SK-N-SH (cell line): ENCODE results near the gene ACTR6. TPM values are rescaled to one million over a fixed set of nuclear protein-coding genes. Genes with fewer than 3 reads are reported as not detected.
A peak's percentile ranks its signal among the peaks of the same experiment; 100 is the strongest.

Source experiments
- CTCF ChIA-PET: fragments of 300-600, 350-600 bp; formaldehyde crosslinking; extraction: SDS; loops from one replicate; lab custom pipeline; 2021; lab: Yijun Ruan, JAX
- POLR2A ChIA-PET: fragments of 350-600 bp; sonication (Branson Sonifier 250); formaldehyde crosslinking; extraction: SDS; loops from one replicate; lab custom pipeline; 2020; ENCODE audit warnings: antibody characterized with exemption, inconsistent platforms; lab: Yijun Ruan, JAX
- DNase-seq: peaks from one replicate; pipeline ENCODE4 v3.0.0; 2012
- H2AFZ ChIP-seq: fragments of 200-600 bp; sonication (generic); 2 replicates; pipeline ENCODE4 v1.8.1; 2016; ENCODE audit warnings: antibody characterized with exemption, mild to moderate bottlenecking, low read depth
- H3F3A ChIP-seq: fragments of 200-600 bp; sonication (generic); replicated peaks from 2 replicates; pipeline ENCODE3; 2016; ENCODE audit warnings: antibody characterized with exemption, mild to moderate bottlenecking; ENCODE audit not compliant: insufficient read depth
- H3K27ac ChIP-seq, 2 experiments: fragments of 200-500 bp in 1 of 2; fragments of 200-600 bp in 1 of 2; sonication (Bioruptor generic) in 1 of 2; sonication (generic), shearing (Covaris generic) in 1 of 2; 2 replicates each; pipeline versions ENCODE4 v1.5.1 to v1.6.1; 2014 to 2016; ENCODE audit warnings: low read depth in 2 of 2, inconsistent platforms in 1 of 2, low read length in 1 of 2, mild to moderate bottlenecking in 1 of 2, mixed read lengths in 1 of 2
- H3K27me3 ChIP-seq: fragments of 200-600 bp; sonication (generic), shearing (Covaris generic); 2 replicates; pipeline ENCODE4 v1.6.1; 2016; ENCODE audit warnings: mixed run types; ENCODE audit not compliant: insufficient read depth
- H3K36me3 ChIP-seq, 2 experiments: fragments of 200-500 bp in 1 of 2; fragments of 200-600 bp in 1 of 2; sonication (Bioruptor generic) in 1 of 2; sonication (generic) in 1 of 2; replicated peaks in 1 of 2; 2 replicates each; pipeline versions ENCODE3 to v1.5.1; 2014 to 2016; ENCODE audit warnings: low read length in 1 of 2, mild to moderate bottlenecking in 1 of 2; ENCODE audit not compliant: insufficient read depth in 2 of 2, control insufficient read depth in 1 of 2
- H3K4me1 ChIP-seq, 2 experiments: fragments of 200-500 bp in 1 of 2; fragments of 200-600 bp in 1 of 2; sonication (Bioruptor generic) in 1 of 2; sonication (generic), shearing (Covaris generic) in 1 of 2; 2 replicates each; pipeline versions ENCODE4 v1.5.1 to v1.6.1; 2014 to 2016; ENCODE audit warnings: low read depth in 1 of 2, low read length in 1 of 2, mixed run types in 1 of 2; ENCODE audit not compliant: insufficient read depth in 2 of 2, control insufficient read depth in 1 of 2
- H3K4me2 ChIP-seq: fragments of 200-600 bp; sonication (generic), shearing (Covaris generic); 2 replicates; pipeline ENCODE4 v1.6.1; 2017; ENCODE audit warnings: mixed run types
- H3K4me3 ChIP-seq, 2 experiments: fragments of 200-500 bp in 1 of 2; fragments of 200-600 bp in 1 of 2; sonication (Bioruptor generic) in 1 of 2; sonication (generic), shearing (Covaris generic) in 1 of 2; 2 replicates each; pipeline versions ENCODE4 v1.5.1 to v1.8.1; 2014 to 2016; ENCODE audit warnings: low read depth in 2 of 2, inconsistent platforms in 1 of 2, low read length in 1 of 2, mild to moderate bottlenecking in 1 of 2, mixed read lengths in 1 of 2, moderate library complexity in 1 of 2
- H3K79me2 ChIP-seq: fragments of 200-600 bp; sonication (generic); 2 replicates; pipeline ENCODE4 v1.8.1; 2017; ENCODE audit warnings: mild to moderate bottlenecking; ENCODE audit not compliant: insufficient read depth
- H3K9ac ChIP-seq: fragments of 200-600 bp; sonication (generic); 2 replicates; pipeline ENCODE4 v1.6.1; 2017; ENCODE audit warnings: mixed run types
- H3K9me2 ChIP-seq: fragments of 200-600 bp; sonication (generic); 2 replicates; pipeline ENCODE4 v1.6.1; 2017; ENCODE audit warnings: mixed run types
- H3K9me3 ChIP-seq: fragments of 200-600 bp; sonication (generic); 2 replicates; pipeline ENCODE4 v1.6.1; 2017; ENCODE audit warnings: mixed run types, mild to moderate bottlenecking, moderate library complexity
- H4K20me1 ChIP-seq: fragments of 200-600 bp; sonication (generic); 2 replicates; pipeline ENCODE4 v1.6.1; 2017; ENCODE audit warnings: mild to moderate bottlenecking, mixed run types; ENCODE audit not compliant: insufficient read depth
- ELF1 ChIP-seq: IDR thresholded peaks from 2 replicates; pipeline ENCODE4 v1.4.0; 2012
- EP300 ChIP-seq, 2 experiments: IDR thresholded peaks; 2 replicates each; pipeline versions ENCODE4 v1.4.0 to v1.6.1; 2012; ENCODE audit warnings: borderline replicate concordance in 1 of 2, low read depth in 1 of 2, low read length in 1 of 2
- EZH2phosphoT487 ChIP-seq: fragments of 200-600 bp; sonication (generic); IDR thresholded peaks from 2 replicates; pipeline ENCODE4 v1.6.1; 2017; ENCODE audit warnings: low read depth, mixed run types, mild to moderate bottlenecking, antibody characterized with exemption, moderate library complexity, borderline replicate concordance
- FOXM1 ChIP-seq: IDR thresholded peaks from 2 replicates; pipeline ENCODE4 v1.4.0; 2012; ENCODE audit warnings: low read depth, mild to moderate bottlenecking
- GABPA ChIP-seq: IDR thresholded peaks from 2 replicates; pipeline ENCODE4 v1.4.0; 2012; ENCODE audit warnings: low read depth, mild to moderate bottlenecking
- JUND ChIP-seq: IDR thresholded peaks from 2 replicates; pipeline ENCODE4 v1.4.0; 2012
- MEF2A ChIP-seq: IDR thresholded peaks from 2 replicates; pipeline ENCODE4 v1.4.0; 2012; ENCODE audit warnings: low read depth, borderline replicate concordance
- NFIC ChIP-seq: IDR thresholded peaks from 2 replicates; pipeline ENCODE4 v1.4.0; 2012; ENCODE audit warnings: borderline replicate concordance
- RXRA ChIP-seq: IDR thresholded peaks from 2 replicates; pipeline ENCODE4 v1.4.0; 2012; ENCODE audit warnings: low read depth, mild to moderate bottlenecking, borderline replicate concordance
- YY1 ChIP-seq: IDR thresholded peaks from 2 replicates; pipeline ENCODE4 v1.4.0; 2012; ENCODE audit warnings: low read depth, mild to moderate bottlenecking
- WGBS: methylation state at CpG from one replicate; pipeline ENCODE4 v1.1.6; 2017; ENCODE audit warnings: low lambda C conversion rate; 5-methylcytosine and 5-hydroxymethylcytosine counted together
- polyA plus RNA-seq, 3 experiments: library from polyadenylated mRNA; depleted of rRNA; stranded (reverse); fragments of >200 nt; gene quantifications; 2 replicates each; pipeline ENCODE4 v1.2.3, GENCODE V29; 2012
- TF ChIP-seq, protein P1 (sequence below): IDR thresholded peaks from 2 replicates; pipeline ENCODE4 v1.4.0; 2012; ENCODE audit warnings: low read depth

ACTR6 gene
- polyA plus RNA-seq, 1 of the 3 experiments (the other 2 are of a cell fraction) = 21.5 TPM

DNA sequence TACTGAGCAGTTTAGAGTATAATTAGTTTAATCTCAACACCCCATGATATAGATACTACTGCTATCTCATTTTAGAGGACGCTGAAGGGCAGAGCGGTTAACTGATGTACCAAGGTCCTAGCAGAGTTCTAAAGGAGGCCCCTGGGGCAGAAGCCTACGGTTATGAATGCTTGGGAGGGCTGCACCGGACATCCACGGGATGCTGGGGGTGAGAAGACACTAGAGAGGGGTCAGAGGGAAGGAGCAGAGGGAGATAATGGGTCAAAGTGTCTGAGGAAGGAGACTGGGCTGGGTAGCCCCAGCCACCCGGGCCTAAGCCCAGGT, 1.6 kb upstream of the ACTR6 start:
- peaks cover 32% of the 10 kb centered on the region for H3K79me2 ChIP-seq
- H3K9me3 ChIP-seq = no peaks in the 10 kb centered on the region
- H3K27me3 ChIP-seq = no peaks in the 10 kb centered on the region
- 62% methylated on average over 6 of the region's 6 CpGs for WGBS
- ChIA-PET CTCF (interaction anchor here (0.8 kb wide), 1 partner anchor 35 kb away, joined by 3 read pairs; no protein-coding TSS in a partner anchor), POLR2A (no interaction called here)
- TF ChIP-seq EP300 (IDR thresholded peaks at IDR 0.05; ENCODE audit: borderline replicate concordance in 1 of 2, low read depth in 1 of 2, low read length in 1 of 2) = no peak
- TF ChIP-seq ELF1 = no peak
- TF ChIP-seq EZH2phosphoT487 = no peak
- peak overlapping the region; percentile 79 to 96 for H3K4me3 ChIP-seq
- peaks cover 5 to 15% of the 10 kb centered on the region in 2 experiments; a peak in 2 of 4 replicates for H3K4me1 ChIP-seq
- H3K36me3 ChIP-seq = no peaks in the 10 kb centered on the region
- no peaks in the 10 kb centered on the region for H3K9me2 ChIP-seq
- H3K9ac ChIP-seq = peak overlapping the region; percentile 47; the same call in 1 of the 2 replicates
- H3K4me2 ChIP-seq = peak overlapping the region; percentile 81
- no peaks in the 10 kb centered on the region for H4K20me1 ChIP-seq
- H3F3A ChIP-seq = peaks cover 16% of the 10 kb centered on the region
- H2AFZ ChIP-seq = peak overlapping the region; percentile 96
- H3K27ac ChIP-seq = peak overlapping the region; percentile 69 to 80; a peak in 3 of 4 replicates
- no peak for DNase-seq

DNA sequence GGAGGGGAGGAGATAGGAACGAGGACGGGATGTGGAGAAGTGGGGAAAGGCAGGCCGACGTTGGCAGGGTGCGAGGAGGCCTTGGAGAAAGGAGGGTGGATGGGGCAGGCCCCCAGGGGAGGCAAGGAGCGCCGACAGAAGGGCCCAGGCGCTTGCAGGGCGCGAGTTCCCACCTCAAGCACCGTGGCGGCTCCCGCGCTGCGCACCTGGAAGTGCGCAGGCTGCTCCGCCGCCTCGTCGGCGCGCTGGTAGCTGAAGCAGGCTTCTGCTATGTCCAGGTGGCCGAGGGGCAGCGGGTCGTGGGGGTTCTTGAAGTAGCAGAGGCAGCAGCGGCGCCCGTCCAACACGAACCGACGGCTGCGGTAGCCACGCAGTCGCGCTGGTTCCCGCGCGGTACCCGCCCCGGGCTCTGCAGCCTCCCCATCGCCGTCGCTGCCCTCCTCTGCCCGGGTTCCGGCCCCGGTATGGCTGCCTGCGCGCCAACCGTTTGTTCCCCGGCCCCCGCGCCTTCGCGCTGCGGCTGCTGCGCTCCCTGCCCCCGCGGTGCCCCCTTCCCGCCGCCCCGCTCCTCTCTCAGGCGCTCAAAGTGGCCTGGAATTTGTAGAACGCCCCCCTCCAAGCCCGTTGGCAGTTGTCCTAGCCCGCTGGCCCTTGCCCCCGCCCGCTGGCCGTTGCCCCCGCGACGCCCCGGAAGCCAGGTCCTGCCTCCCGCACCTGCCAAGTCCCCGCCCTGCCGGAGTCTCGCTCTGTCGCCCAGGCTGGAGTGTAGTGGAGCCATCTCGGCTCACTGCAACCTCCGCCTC, 1.1 kb upstream of the ACTR6 start:
- peaks cover 16% of the 10 kb centered on the region for H3F3A ChIP-seq
- no peaks in the 10 kb centered on the region for H3K9me3 ChIP-seq
- peak; percentile 83 for DNase-seq
- 9% methylated on average over 24 of the region's 79 CpGs for WGBS
- H2AFZ ChIP-seq = peak overlapping the region; percentile 96
- H3K79me2 ChIP-seq = peaks cover 38% of the 10 kb centered on the region
- no peaks in the 10 kb centered on the region for H3K36me3 ChIP-seq
- peak overlapping the region; percentile 47 for H3K9ac ChIP-seq
- H3K27ac ChIP-seq = peak overlapping the region; percentile 69 to 80
- H3K4me2 ChIP-seq = peak overlapping the region; percentile 81
- peaks cover 5 to 15% of the 10 kb centered on the region in 2 experiments; a peak in 2 of 4 replicates for H3K4me1 ChIP-seq
- no peaks in the 10 kb centered on the region for H4K20me1 ChIP-seq
- TF ChIP-seq, protein P1, sequence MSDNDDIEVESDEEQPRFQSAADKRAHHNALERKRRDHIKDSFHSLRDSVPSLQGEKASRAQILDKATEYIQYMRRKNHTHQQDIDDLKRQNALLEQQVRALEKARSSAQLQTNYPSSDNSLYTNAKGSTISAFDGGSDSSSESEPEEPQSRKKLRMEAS = 0 out of 2 replicates have a peak, but pooled peaks have one; percentile 31
- TF ChIP-seq JUND (no peak), GABPA (peak; percentile 61), MEF2A (no peak), RXRA (0 out of 2 replicates have a peak, but pooled peaks have one; percentile 25), FOXM1 (no peak), YY1 (no peak), ELF1 (0 out of 2 replicates have a peak, but pooled peaks have one; percentile 16), NFIC (0 out of 2 replicates have a peak, but pooled peaks have one; percentile 20)
- TF ChIP-seq, all 33 proteins: peak for 5
- H3K4me3 ChIP-seq = peak overlapping the region; percentile 79 to 96
- no peaks in the 10 kb centered on the region for H3K9me2 ChIP-seq
- H3K27me3 ChIP-seq = no peaks in the 10 kb centered on the region
- POLR2A ChIA-PET = interaction anchor here (2.1 to 2.3 kb wide), 2 partner anchors 36 to 67 kb away, joined by 11 to 12 read pairs; partner anchors contain the start of genes DEPDC4 and SCYL2
- CTCF ChIA-PET = interaction anchor here (0.8 to 1.8 kb wide), 5 partner anchors 14 to 37 kb away, joined by 3 to 7 read pairs (median 3); no protein-coding TSS in a partner anchor
